H9 (cell line): ENCODE measurements around the gene NPAS3. TPM values are rescaled to one million over a fixed set of nuclear protein-coding genes. Genes with fewer than 3 reads are reported as not detected.

ENCODE experiments used
- DNase-seq: peaks from one replicate; pipeline ENCODE4 v3.0.0-alpha.2; 2017
- H2AFZ ChIP-seq: one replicate; pipeline ENCODE4 v1.6.1; 2013; ENCODE audit warnings: mild to moderate bottlenecking, low read length, control low read depth, moderate library complexity
- H2AK5ac ChIP-seq: 2 replicates; pipeline ENCODE4 v1.6.1; 2013; ENCODE audit warnings: low read length, control low read depth, mixed read lengths; ENCODE audit not compliant: insufficient read length
- H2BK120ac ChIP-seq: one replicate; pipeline ENCODE4 v1.6.1; 2013; ENCODE audit warnings: low read depth, mild to moderate bottlenecking, low read length, control low read depth, inconsistent platforms; ENCODE audit not compliant: poor library complexity, severe bottlenecking
- H2BK12ac ChIP-seq: 2 replicates; pipeline ENCODE4 v1.6.1; 2013; ENCODE audit warnings: low read length, control low read depth, mixed read lengths, low read depth; ENCODE audit not compliant: insufficient read length
- H2BK15ac ChIP-seq: 2 replicates; pipeline ENCODE4 v1.6.1; 2013; ENCODE audit warnings: low read depth, low read length, control low read depth
- H2BK20ac ChIP-seq: one replicate; pipeline ENCODE4 v1.6.1; 2013; ENCODE audit warnings: low read depth, mild to moderate bottlenecking, low read length, control low read depth, inconsistent platforms; ENCODE audit not compliant: poor library complexity, severe bottlenecking
- H2BK5ac ChIP-seq: 2 replicates; pipeline ENCODE4 v1.6.1; 2013; ENCODE audit warnings: low read length, control low read depth, mixed read lengths; ENCODE audit not compliant: insufficient read length
- H3K14ac ChIP-seq: 2 replicates; pipeline ENCODE4 v1.6.1; 2013; ENCODE audit warnings: low read length, control low read depth; ENCODE audit not compliant: insufficient read depth
- H3K18ac ChIP-seq: 2 replicates; pipeline ENCODE4 v1.6.1; 2013; ENCODE audit warnings: low read depth, mild to moderate bottlenecking, mixed read lengths, low read length, control low read depth; ENCODE audit not compliant: insufficient read length
- H3K23ac ChIP-seq: 2 replicates; pipeline ENCODE4 v1.6.1; 2013; ENCODE audit warnings: low read length, control low read depth, mixed read lengths, low read depth; ENCODE audit not compliant: insufficient read length
- H3K23me2 ChIP-seq: 2 replicates; pipeline ENCODE4 v1.6.1; 2013; ENCODE audit warnings: low read depth, mild to moderate bottlenecking, mixed read lengths, low read length, control low read depth; ENCODE audit not compliant: insufficient read length, poor library complexity, severe bottlenecking
- H3K27ac ChIP-seq: 2 replicates; pipeline ENCODE4 v1.5.1; 2013; ENCODE audit warnings: low read length, control low read depth, mixed read lengths, low read depth; ENCODE audit not compliant: insufficient read length
- H3K27me3 ChIP-seq: 2 replicates; pipeline ENCODE4 v1.6.1; 2013; ENCODE audit warnings: low read length, control low read depth, inconsistent platforms; ENCODE audit not compliant: insufficient read depth
- H3K4ac ChIP-seq: 2 replicates; pipeline ENCODE4 v1.6.1; 2013; ENCODE audit warnings: low read depth, mild to moderate bottlenecking, control low read depth, inconsistent platforms, low read length, moderate library complexity
- H3K4me1 ChIP-seq: 2 replicates; pipeline ENCODE4 v1.6.1; 2013; ENCODE audit warnings: low read length, control low read depth, inconsistent platforms; ENCODE audit not compliant: insufficient read depth
- H3K4me2 ChIP-seq: 2 replicates; pipeline ENCODE4 v1.6.1; 2013; ENCODE audit warnings: low read length, control low read depth, mixed read lengths; ENCODE audit not compliant: insufficient read length, insufficient read depth
- H3K56ac ChIP-seq: 2 replicates; pipeline ENCODE4 v1.6.1; 2013; ENCODE audit warnings: low read depth, mild to moderate bottlenecking, mixed read lengths, low read length, control low read depth; ENCODE audit not compliant: insufficient read length
- H3K79me1 ChIP-seq: 2 replicates; pipeline ENCODE4 v1.6.1; 2013; ENCODE audit warnings: low read depth, mild to moderate bottlenecking, moderate library complexity, low read length, control low read depth, inconsistent platforms; ENCODE audit not compliant: insufficient read depth, poor library complexity, severe bottlenecking
- H3K79me2 ChIP-seq: 2 replicates; pipeline ENCODE4 v1.6.1; 2013; ENCODE audit warnings: low read length, control low read depth, inconsistent platforms; ENCODE audit not compliant: insufficient read depth
- H3K9ac ChIP-seq: 2 replicates; pipeline ENCODE4 v1.6.1; 2013; ENCODE audit warnings: low read length, control low read depth, mixed read lengths; ENCODE audit not compliant: insufficient read length; ENCODE audit errors: extremely low read depth
- H3K9me3 ChIP-seq: one replicate; pipeline ENCODE4 v1.6.1; 2013; ENCODE audit warnings: low read depth, low read length, inconsistent platforms; ENCODE audit not compliant: control insufficient read depth
- H3T11ph ChIP-seq: one replicate; pipeline ENCODE4 v1.6.1; 2013; ENCODE audit warnings: mild to moderate bottlenecking, low read length, control low read depth, inconsistent platforms
- H4K20me1 ChIP-seq: one replicate; pipeline ENCODE4 v1.6.1; 2013; ENCODE audit not compliant: control insufficient read depth, insufficient read length, insufficient read depth
- H4K5ac ChIP-seq: 2 replicates; pipeline ENCODE4 v1.6.1; 2013; ENCODE audit warnings: low read depth, mild to moderate bottlenecking, mixed read lengths, low read length, control low read depth; ENCODE audit not compliant: insufficient read length
- H4K8ac ChIP-seq: replicated peaks from 2 replicates; pipeline ENCODE4 v1.6.1; 2013; ENCODE audit warnings: low read length, control low read depth, mixed read lengths, low read depth; ENCODE audit not compliant: insufficient read length
- H4K91ac ChIP-seq: 2 replicates; pipeline ENCODE4 v1.6.1; 2013; ENCODE audit warnings: low read depth, mild to moderate bottlenecking, moderate library complexity, mixed read lengths, low read length, control low read depth; ENCODE audit not compliant: insufficient read length
- H3K27ac Mint-ChIP-seq, 3 experiments: 2 replicates in 2 of 3; 3 replicates in 1 of 3; pipeline ENCODE4 v1.8.0; 2020 to 2021; ENCODE audit warnings: mixed read lengths in 3 of 3, mild to moderate bottlenecking in 1 of 3, moderate library complexity in 1 of 3
- H3K27me3 Mint-ChIP-seq: 2 replicates; pipeline ENCODE4 v1.8.0; 2021; ENCODE audit warnings: low read depth, mild to moderate bottlenecking, moderate library complexity, mixed read lengths
- H3K36me3 Mint-ChIP-seq, 3 experiments: 2 replicates in 2 of 3; 3 replicates in 1 of 3; pipeline ENCODE4 v1.8.0; 2020 to 2021; ENCODE audit warnings: low read depth in 3 of 3, mixed read lengths in 3 of 3; ENCODE audit not compliant: insufficient read depth in 1 of 3
- H3K4me1 Mint-ChIP-seq, 2 experiments: 2 replicates each; pipeline ENCODE4 v1.8.0; 2020; ENCODE audit warnings: mixed read lengths in 2 of 2
- H3K4me3 Mint-ChIP-seq, 2 experiments: 2 replicates in 1 of 2; 3 replicates in 1 of 2; pipeline ENCODE4 v1.8.0; 2020 to 2021; ENCODE audit warnings: mild to moderate bottlenecking in 2 of 2, mixed read lengths in 2 of 2, moderate library complexity in 1 of 2
- H3K9me3 Mint-ChIP-seq, 2 experiments: 2 replicates in 1 of 2; 3 replicates in 1 of 2; pipeline ENCODE4 v1.8.0; 2020; ENCODE audit warnings: mild to moderate bottlenecking in 2 of 2, mixed read lengths in 2 of 2, moderate library complexity in 1 of 2
- CTCF ChIP-seq: fragments of 200-600 bp; sonication (generic); conservative IDR thresholded peaks from 3 replicates; pipeline ENCODE4 v1.8.0; 2021; ENCODE audit warnings: antibody characterized with exemption, mild to moderate bottlenecking
- WGBS: extraction: QIAGEN DNeasy Blood & Tissue Kit; methylation state at CpG from one replicate; pipeline ENCODE4 v1.1.7; 2013; ENCODE audit warnings: missing lambda C conversion rate, low lambda C conversion rate, mixed read lengths; ENCODE audit not compliant: insufficient read length; ENCODE audit errors: extremely low coverage; 5-methylcytosine and 5-hydroxymethylcytosine counted together
- total RNA-seq: library from RNA; stranded (reverse); gene quantifications from 2 replicates; pipeline ENCODE4 v1.2.1, GENCODE V29; 2021

The NPAS3 gene
- total RNA-seq, 1 experiment from 2014 or later, result 0.17 TPM

- H3K27ac ChIP-seq, result no peak overlapping the region
- no peaks in the 10 kb centered on the region for H3K23me2 ChIP-seq
- no peak overlapping the region for H3K23ac ChIP-seq
- Mint-ChIP-seq H3K4me1 (peaks cover 12 to 18% of the 10 kb centered on the region in 2 experiments), H3K4me3 (no peak overlapping the region), H3K27ac (no peak overlapping the region), H3K9me3 (no peaks in the 10 kb centered on the region), H3K36me3 (no peaks in the 10 kb centered on the region; a peak in 1 of 7 replicates), H3K27me3 (no peaks in the 10 kb centered on the region; the same call in 1 of the 2 replicates)
- no peak overlapping the region for H3K4ac ChIP-seq
- H3K14ac ChIP-seq, result no peak overlapping the region
- H4K91ac ChIP-seq, result no peak overlapping the region
- WGBS, result no CpG with 5 or more reads among the region's 2 CpGs
- no peak overlapping the region for H2BK120ac ChIP-seq
- H2AK5ac ChIP-seq, result no peak overlapping the region
- H3K56ac ChIP-seq, result no peak overlapping the region
- no peak overlapping the region for H2BK5ac ChIP-seq
- H4K20me1 ChIP-seq, result no peaks in the 10 kb centered on the region
- TF ChIP-seq CTCF, result no peak
- H4K8ac ChIP-seq, result no peak overlapping the region
- H3K9me3 ChIP-seq, result no peaks in the 10 kb centered on the region
- H2AFZ ChIP-seq, result no peak overlapping the region
- no peak overlapping the region for H4K5ac ChIP-seq
- H3K4me1 ChIP-seq, result peaks cover 4% of the 10 kb centered on the region; the same call in 1 of the 2 replicates
- H3T11ph ChIP-seq, result no peak overlapping the region
- no peak overlapping the region for H2BK20ac ChIP-seq
- no peak overlapping the region for H2BK15ac ChIP-seq
- H3K9ac ChIP-seq, result no peak overlapping the region
- H3K79me1 ChIP-seq, result no peaks in the 10 kb centered on the region
- no peak overlapping the region for H3K4me2 ChIP-seq
- no peak for DNase-seq
- H3K18ac ChIP-seq, result no peak overlapping the region
- H2BK12ac ChIP-seq, result no peak overlapping the region
- H3K27me3 ChIP-seq, result no peaks in the 10 kb centered on the region
- H3K79me2 ChIP-seq, result no peaks in the 10 kb centered on the region
These were observed 312.3 kb downstream of the NPAS3 start for GRCh38 chr14:33250963-33251362.
